Hematopoietic multipotent progenitor cell treated with erythropoietin and hydrocortisone succinate and interleukin-3 and kit ligand, for 15 days (in vitro differentiated cells): ENCODE results near the gene AGK.
"Not testable (repeated sequence)": the region's sequence is repeated elsewhere in the genome, so short reads cannot be mapped to it uniquely, and the experiment has no call there.

ENCODE experiments used
- DNase-seq: peaks from one replicate; pipeline ENCODE4 v3.0.0-alpha.2; 2015; ENCODE audit warnings: low spot score

The AGK gene

GRCh38 chr7:141557360-141557759, 6.2 kb downstream of the AGK start:
- no peak for DNase-seq

GRCh38 chr7:141557831-141558531, 6.8 kb downstream of the AGK start:
- not testable (repeated sequence) for DNase-seq

GRCh38 chr7:141558544-141559183, 7.5 kb downstream of the AGK start:
- DNase-seq = no peak

GRCh38 chr7:141559961-141560360, 8.8 kb downstream of the AGK start:
- DNase-seq = no peak

GRCh38 chr7:141562036-141562435, 10.8 kb downstream of the AGK start:
- no peak for DNase-seq

- no peak for DNase-seq
These were observed 11.3 kb downstream of the AGK start for GRCh38 chr7:141562543-141562942.

- no peak for DNase-seq
These were observed 11.8 kb downstream of the AGK start for GRCh38 chr7:141562972-141563371.

- no peak for DNase-seq
These were observed 12.9 kb downstream of the AGK start for GRCh38 chr7:141563956-141564623.

- DNase-seq = no peak
These were observed 16.2 kb downstream of the AGK start for GRCh38 chr7:141567432-141567831.

- DNase-seq = no peak
These were observed 17.0 kb downstream of the AGK start for GRCh38 chr7:141568227-141568626.

- DNase-seq = no peak
These were observed 19.8 kb downstream of the AGK start for GRCh38 chr7:141571059-141571458.

GRCh38 chr7:141572175-141572574, 21.0 kb downstream of the AGK start:
- no peak for DNase-seq

GRCh38 chr7:141573511-141573910, 22.3 kb downstream of the AGK start:
- DNase-seq = no peak

GRCh38 chr7:141575164-141575563, 24.0 kb downstream of the AGK start:
- no peak for DNase-seq

GRCh38 chr7:141575654-141576448, 24.6 kb downstream of the AGK start:
- no peak for DNase-seq

- no peak for DNase-seq
These were observed 26.0 kb downstream of the AGK start for GRCh38 chr7:141577043-141577839.

GRCh38 chr7:141579953-141580352, 28.7 kb downstream of the AGK start:
- DNase-seq = not testable (repeated sequence)

GRCh38 chr7:141582063-141582462, 30.9 kb downstream of the AGK start:
- DNase-seq = not testable (repeated sequence)

GRCh38 chr7:141584935-141585334, 33.7 kb downstream of the AGK start:
- no peak for DNase-seq

- DNase-seq = no peak
These were observed 34.6 kb downstream of the AGK start for GRCh38 chr7:141585592-141586510.

GRCh38 chr7:141586878-141587277, 35.7 kb downstream of the AGK start:
- no peak for DNase-seq
